Colonic mucosa (tissue), 4 donors: Measurements from ENCODE around the gene ATP5PD. TPM values are rescaled to one million over a fixed set of nuclear protein-coding genes. Genes with fewer than 3 reads are reported as not detected.
"Not testable (repeated sequence)": the region's sequence is repeated elsewhere in the genome, so short reads cannot be mapped to it uniquely, and the experiment has no call there.

Experiments used
- DNase-seq: peaks from one replicate; pipeline ENCODE4 v3.0.0-alpha.2; 2020
- H3K27ac ChIP-seq: fragments of 200-600 bp; one replicate; pipeline ENCODE4 v1.8.0; 2021
- H3K27me3 ChIP-seq: fragments of 200-600 bp; one replicate; pipeline ENCODE4 v1.8.0; 2021
- H3K36me3 ChIP-seq: fragments of 200-600 bp; one replicate; pipeline ENCODE4 v1.8.0; 2021
- H3K4me1 ChIP-seq: fragments of 200-600 bp; one replicate; pipeline ENCODE4 v1.8.0; 2021; ENCODE audit warnings: mild to moderate bottlenecking
- H3K4me3 ChIP-seq: fragments of 200-600 bp; one replicate; pipeline ENCODE4 v1.8.0; 2021
- H3K9ac ChIP-seq, 2 donors: one replicate each; pipeline ENCODE4 v1.7.0; 2013; ENCODE audit warnings: control low read depth in 2 of 2, low read depth in 2 of 2, low read length in 2 of 2
- H3K9me3 ChIP-seq: fragments of 200-600 bp; one replicate; pipeline ENCODE4 v1.8.0; 2021
- intact Hi-C: fragments of 100-400 bp; cut with DNase I; formaldehyde crosslinking; loops from one replicate; pipeline ENCODE4 v1.14.1; 2022
- total RNA-seq, 2 donors: library from RNA; stranded (reverse); fragmentation: NEBNext Ultra II Directional in 1 of 2; extraction: Animal tissue kit (Norgen Biotek cat#: 25700) in 1 of 2; gene quantifications; one replicate each; pipeline ENCODE4 v1.2.1, GENCODE V29; 2021
- TF ChIP-seq, protein P1 (sequence below): fragments of 200-600 bp; IDR thresholded peaks from one replicate; pipeline ENCODE4 v1.8.0; 2022; ENCODE audit warnings: antibody characterized with exemption, mild to moderate bottlenecking
- donor health status: healthy.
- donor health status: DM: no; HTN: no; CAD: no.
- donor health status: DM: no; HTN: no; CAD: no.

ATP5PD gene
- total RNA-seq, 2 donors from 2014 or later, result 302 to 371 TPM

DNA sequence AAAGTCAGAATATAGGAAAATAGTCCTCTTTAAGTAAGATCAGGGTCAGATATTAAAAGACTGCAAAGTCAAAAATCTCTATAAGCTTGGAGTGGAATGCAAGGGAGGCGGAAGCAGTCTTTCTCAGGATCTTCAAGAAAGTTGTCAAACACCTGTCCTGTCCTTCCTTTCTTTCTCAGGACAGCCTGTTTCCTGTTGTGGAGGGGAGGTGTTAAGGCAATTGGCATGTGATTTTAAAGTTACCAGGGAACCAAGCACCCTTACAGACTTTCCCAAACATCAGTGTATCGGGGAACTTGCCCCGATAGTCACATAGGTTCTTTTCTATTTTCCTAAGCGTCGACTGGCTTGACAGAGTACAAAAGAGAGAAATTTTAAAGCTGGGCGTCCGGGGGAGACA lies 2.1 kb downstream of the ATP5PD start:
- Histone ChIP-seq H3K9ac (no peak overlapping the region), H3K4me3 (no peak overlapping the region), H3K36me3 (peaks cover 9% of the 10 kb centered on the region), H3K27ac (no peak overlapping the region), H3K27me3 (no peaks in the 10 kb centered on the region), H3K9me3 (no peaks in the 10 kb centered on the region), H3K4me1 (no peaks in the 10 kb centered on the region)
- TF ChIP-seq, protein P1, sequence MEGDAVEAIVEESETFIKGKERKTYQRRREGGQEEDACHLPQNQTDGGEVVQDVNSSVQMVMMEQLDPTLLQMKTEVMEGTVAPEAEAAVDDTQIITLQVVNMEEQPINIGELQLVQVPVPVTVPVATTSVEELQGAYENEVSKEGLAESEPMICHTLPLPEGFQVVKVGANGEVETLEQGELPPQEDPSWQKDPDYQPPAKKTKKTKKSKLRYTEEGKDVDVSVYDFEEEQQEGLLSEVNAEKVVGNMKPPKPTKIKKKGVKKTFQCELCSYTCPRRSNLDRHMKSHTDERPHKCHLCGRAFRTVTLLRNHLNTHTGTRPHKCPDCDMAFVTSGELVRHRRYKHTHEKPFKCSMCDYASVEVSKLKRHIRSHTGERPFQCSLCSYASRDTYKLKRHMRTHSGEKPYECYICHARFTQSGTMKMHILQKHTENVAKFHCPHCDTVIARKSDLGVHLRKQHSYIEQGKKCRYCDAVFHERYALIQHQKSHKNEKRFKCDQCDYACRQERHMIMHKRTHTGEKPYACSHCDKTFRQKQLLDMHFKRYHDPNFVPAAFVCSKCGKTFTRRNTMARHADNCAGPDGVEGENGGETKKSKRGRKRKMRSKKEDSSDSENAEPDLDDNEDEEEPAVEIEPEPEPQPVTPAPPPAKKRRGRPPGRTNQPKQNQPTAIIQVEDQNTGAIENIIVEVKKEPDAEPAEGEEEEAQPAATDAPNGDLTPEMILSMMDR, result no peak
- no peak for DNase-seq
- intact Hi-C loops, result no loop called here

DNA sequence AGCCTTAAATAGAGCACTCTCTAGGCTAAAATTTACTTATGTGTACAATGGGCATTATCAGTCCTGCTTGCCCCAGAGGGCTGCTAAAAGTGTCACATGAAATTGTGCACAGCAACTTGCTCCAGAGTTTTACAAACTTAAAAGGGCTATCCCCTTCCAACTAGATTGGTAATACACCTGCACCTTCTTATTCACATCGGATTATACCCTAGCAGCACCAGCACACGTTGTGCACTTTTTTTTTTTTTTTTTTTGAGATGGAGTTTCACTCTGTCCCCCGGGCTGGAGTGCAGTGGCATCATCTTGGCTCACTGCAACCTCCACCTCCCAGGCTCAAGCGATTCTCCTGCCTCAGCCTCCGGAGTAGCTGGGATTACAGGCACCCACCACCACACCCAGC lies 3.0 kb downstream of the ATP5PD start:
- H3K9ac ChIP-seq, H3K4me1 ChIP-seq, H3K27me3 ChIP-seq, DNase-seq, intact Hi-C loops, H3K9me3 ChIP-seq, H3K27ac ChIP-seq, H3K4me3 ChIP-seq: not testable (repeated sequence)
- peaks cover 15% of the 10 kb centered on the region for H3K36me3 ChIP-seq

DNA sequence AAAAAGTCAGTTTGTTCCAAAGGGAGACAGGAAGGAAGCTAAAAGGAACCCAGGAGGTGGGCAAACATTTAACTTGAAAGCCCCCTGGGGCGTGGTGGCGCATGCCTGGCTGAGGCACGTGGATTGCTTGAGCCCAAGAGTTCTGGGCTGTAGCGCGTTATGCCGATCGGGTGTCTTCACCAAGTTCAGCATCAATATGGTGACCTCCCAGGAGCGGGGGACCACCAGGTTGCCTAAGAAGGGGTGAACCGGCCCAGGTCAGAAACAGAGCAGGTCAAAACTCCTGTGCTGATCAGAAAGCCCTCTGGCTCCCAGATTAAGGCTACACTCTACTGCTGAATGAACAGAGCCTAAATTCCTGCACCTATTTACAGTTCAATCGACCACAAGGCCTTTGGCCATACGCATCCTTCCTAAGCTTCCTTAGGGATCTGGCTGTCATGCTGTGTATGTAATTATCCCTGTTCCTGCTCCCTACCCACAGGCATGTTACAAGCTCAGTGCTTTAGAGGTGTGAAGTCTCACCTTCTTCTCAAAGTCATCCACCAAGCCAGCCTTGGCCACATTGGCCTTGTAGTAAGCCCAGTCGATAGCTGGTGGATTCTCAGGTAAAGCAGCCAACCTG lies 5.0 kb downstream of the ATP5PD start:
- no peak for DNase-seq
- peaks cover 21% of the 10 kb centered on the region for H3K36me3 ChIP-seq

DNA sequence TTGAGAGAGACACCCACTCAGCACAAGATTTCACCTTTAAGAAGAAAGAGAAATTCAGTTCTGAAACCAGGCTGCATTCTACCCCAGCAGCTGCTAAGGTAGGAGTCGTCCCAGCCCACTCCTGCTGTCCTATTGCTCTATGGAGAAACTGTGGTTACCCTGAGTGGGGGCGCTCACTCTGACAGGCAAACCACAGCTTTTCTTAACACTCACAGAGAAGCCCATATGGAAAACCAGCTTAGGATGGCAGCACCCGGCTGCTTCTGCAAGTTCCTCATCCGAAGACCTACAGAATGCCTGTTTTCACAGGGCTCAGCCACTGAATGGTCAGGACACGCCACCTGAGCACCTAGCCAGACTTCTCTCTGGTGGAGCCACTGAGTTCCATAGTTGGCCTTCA lies 7.5 kb downstream of the ATP5PD start:
- TF ChIP-seq, protein P1, result no peak
- H3K9me3 ChIP-seq, result no peaks in the 10 kb centered on the region

More for the DNA sequence above, 5.0 kb downstream of the ATP5PD start:
- intact Hi-C loops, result no loop called here
- Histone ChIP-seq H3K4me1 (no peaks in the 10 kb centered on the region), H3K9me3 (no peaks in the 10 kb centered on the region), H3K27me3 (no peaks in the 10 kb centered on the region), H3K9ac (no peak overlapping the region), H3K4me3 (no peak overlapping the region), H3K27ac (no peak overlapping the region)
- TF ChIP-seq, protein P1, result no peak

DNA sequence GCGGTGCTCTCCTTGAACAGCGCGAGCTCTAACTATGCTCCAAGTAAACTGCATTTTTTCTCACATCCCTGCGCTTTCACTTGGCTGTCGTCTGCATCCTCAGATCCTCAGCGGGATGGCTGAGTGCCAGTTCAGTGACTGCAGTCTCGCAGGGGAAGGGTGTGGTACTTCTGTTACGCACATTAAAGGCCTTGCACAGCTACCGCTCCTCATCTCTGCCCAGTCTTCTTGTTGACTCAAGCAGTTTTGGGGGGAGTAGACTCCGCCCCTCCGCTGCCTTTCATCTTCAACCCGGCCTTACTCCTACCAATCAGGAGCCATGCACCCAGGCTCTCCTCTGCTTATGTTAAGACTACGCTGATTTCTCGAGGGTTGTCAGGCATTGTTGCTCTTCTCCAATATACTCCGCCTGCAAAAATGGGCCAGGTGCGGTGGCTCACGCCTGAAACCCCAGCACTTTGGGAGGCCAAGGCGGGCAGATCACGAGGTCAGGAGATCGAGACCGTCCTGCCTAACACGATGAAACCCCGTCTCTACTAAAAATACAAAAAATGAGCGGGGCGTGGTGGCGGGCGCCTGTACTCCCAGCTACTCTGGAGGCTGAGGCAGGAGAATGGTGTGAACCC lies 10.0 kb downstream of the ATP5PD start:
- DNase-seq, result peak; percentile 92
- Histone ChIP-seq H3K4me3 (no peak overlapping the region), H3K9me3 (no peaks in the 10 kb centered on the region), H3K27me3 (no peaks in the 10 kb centered on the region), H3K27ac (peak overlapping the region; percentile 72), H3K9ac (peak overlapping the region in 1 of 2 donors; percentile 49), H3K36me3 (peaks cover 21% of the 10 kb centered on the region), H3K4me1 (peaks cover 3% of the 10 kb centered on the region)
- intact Hi-C loops, result no loop called here
- TF ChIP-seq, protein P1, result no peak

More for the DNA sequence above, 7.5 kb downstream of the ATP5PD start:
- Histone ChIP-seq H3K27ac (no peak overlapping the region), H3K36me3 (peaks cover 21% of the 10 kb centered on the region), H3K9ac (no peak overlapping the region), H3K4me1 (no peaks in the 10 kb centered on the region), H3K4me3 (no peak overlapping the region), H3K27me3 (no peaks in the 10 kb centered on the region)
- intact Hi-C loops, result no loop called here
- DNase-seq, result no peak
